IMR-90 (cell line): ENCODE measurements around the gene GGACT.

ENCODE experiments used
- BHLHE40 ChIP-seq: fragments of 150-350 bp; IDR thresholded peaks from 2 replicates; pipeline ENCODE4 v1.6.1; 2016; ENCODE audit warnings: mild to moderate bottlenecking, low read depth, low read length
- CTCF ChIP-seq: conservative IDR thresholded peaks from 2 replicates; pipeline ENCODE4 v1.5.1; 2012; ENCODE audit warnings: mild to moderate bottlenecking, low read depth, low read length, improper control_type of control experiment
- MXI1 ChIP-seq: IDR thresholded peaks from 2 replicates; pipeline ENCODE4 v1.6.1; 2012; ENCODE audit warnings: low read depth, mild to moderate bottlenecking, low read length, moderate library complexity, borderline replicate concordance
- POLR2A ChIP-seq: IDR thresholded peaks from 2 replicates; pipeline ENCODE4 v1.6.1; 2012; ENCODE audit warnings: mild to moderate bottlenecking, low read depth, low read length
- RCOR1 ChIP-seq: IDR thresholded peaks from 2 replicates; pipeline ENCODE4 v1.6.1; 2012; ENCODE audit warnings: mild to moderate bottlenecking, low read length, improper control_type of control experiment; ENCODE audit not compliant: insufficient replicate concordance
- TF ChIP-seq, protein P1 (sequence below): fragments of 150-350 bp; IDR thresholded peaks from 2 replicates; pipeline ENCODE4 v1.6.1; 2017; ENCODE audit warnings: mild to moderate bottlenecking, antibody characterized with exemption, low read length, low read depth

DNA sequence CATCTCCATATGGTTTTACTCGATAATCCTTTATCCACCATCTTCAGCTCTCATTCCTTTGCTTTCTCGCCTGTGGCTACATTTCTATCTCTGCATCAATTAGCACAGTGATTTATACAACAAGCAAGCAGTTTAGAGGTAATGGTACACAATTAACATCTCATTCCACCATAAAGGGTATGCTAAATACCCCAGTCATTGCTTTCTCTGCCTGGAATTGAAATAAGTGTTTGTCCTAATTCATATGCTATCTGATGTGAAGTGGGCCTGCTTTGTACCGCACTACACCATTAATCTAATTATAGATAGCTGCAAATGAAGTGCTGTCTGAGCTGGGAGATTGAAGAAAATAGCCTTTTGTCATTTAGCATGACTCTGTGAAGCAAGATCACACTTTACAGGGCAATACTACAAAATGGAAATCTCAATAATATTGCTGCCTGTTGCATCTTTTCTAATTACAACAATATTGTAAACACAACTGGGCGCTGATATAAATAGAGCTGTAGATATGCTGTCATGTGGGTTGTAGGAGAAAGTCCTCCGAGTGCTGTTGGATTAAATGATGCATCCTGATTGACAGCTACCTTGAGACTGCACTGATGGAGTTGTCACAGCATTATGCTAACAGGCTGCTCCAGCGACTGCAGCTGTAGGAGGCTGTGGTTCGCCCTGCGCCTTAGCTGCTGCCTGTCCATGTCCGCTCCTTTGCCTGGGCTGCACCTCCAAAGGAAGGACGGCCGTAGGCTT lies 78.2 kb downstream of the GGACT start:
- no peak for TF ChIP-seq CTCF
- TF ChIP-seq RCOR1, result no peak
- no peak for TF ChIP-seq BHLHE40
- no peak for TF ChIP-seq MXI1
- no peak for TF ChIP-seq POLR2A
- TF ChIP-seq, protein P1, sequence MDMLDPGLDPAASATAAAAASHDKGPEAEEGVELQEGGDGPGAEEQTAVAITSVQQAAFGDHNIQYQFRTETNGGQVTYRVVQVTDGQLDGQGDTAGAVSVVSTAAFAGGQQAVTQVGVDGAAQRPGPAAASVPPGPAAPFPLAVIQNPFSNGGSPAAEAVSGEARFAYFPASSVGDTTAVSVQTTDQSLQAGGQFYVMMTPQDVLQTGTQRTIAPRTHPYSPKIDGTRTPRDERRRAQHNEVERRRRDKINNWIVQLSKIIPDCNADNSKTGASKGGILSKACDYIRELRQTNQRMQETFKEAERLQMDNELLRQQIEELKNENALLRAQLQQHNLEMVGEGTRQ, result no peak
